Central memory CD4-positive, alpha-beta T cell (primary cell): ENCODE results near the gene ATP9B.

Source experiments
- DNase-seq: peaks from one replicate; pipeline ENCODE4 v3.0.0; 2022

ATP9B gene

GRCh38 chr18:79334496-79335233 lies 265.5 kb downstream of the ATP9B start:
- no peak for DNase-seq

GRCh38 chr18:79335833-79336360 lies 266.7 kb downstream of the ATP9B start:
- DNase-seq, result no peak

- DNase-seq, result no peak
These were observed 267.5 kb downstream of the ATP9B start for GRCh38 chr18:79336556-79337142.

GRCh38 chr18:79337184-79337583 lies 268.0 kb downstream of the ATP9B start:
- no peak for DNase-seq

- no peak for DNase-seq
These were observed 268.4 kb downstream of the ATP9B start for GRCh38 chr18:79337620-79338019.

GRCh38 chr18:79339094-79339908 lies 270.1 kb downstream of the ATP9B start:
- no peak for DNase-seq

GRCh38 chr18:79343567-79344207 lies 274.5 kb downstream of the ATP9B start:
- DNase-seq, result no peak

GRCh38 chr18:79344208-79344581 lies 275.0 kb downstream of the ATP9B start:
- no peak for DNase-seq

GRCh38 chr18:79345366-79345765 lies 276.2 kb downstream of the ATP9B start:
- no peak for DNase-seq

GRCh38 chr18:79345981-79346380 lies 276.8 kb downstream of the ATP9B start:
- DNase-seq, result no peak

- no peak for DNase-seq
These were observed 278.9 kb downstream of the ATP9B start for GRCh38 chr18:79348066-79348465.

GRCh38 chr18:79352432-79352831 lies 283.2 kb downstream of the ATP9B start:
- no peak for DNase-seq

- DNase-seq, result no peak
These were observed 284.1 kb downstream of the ATP9B start for GRCh38 chr18:79353267-79353666.

- DNase-seq, result no peak
These were observed 285.2 kb downstream of the ATP9B start for GRCh38 chr18:79354350-79354749.

GRCh38 chr18:79355433-79356335 lies 286.5 kb downstream of the ATP9B start:
- DNase-seq, result no peak

- DNase-seq, result no peak
These were observed 287.2 kb downstream of the ATP9B start for GRCh38 chr18:79356435-79356834.

- no peak for DNase-seq
These were observed 291.7 kb downstream of the ATP9B start for GRCh38 chr18:79360933-79361332.

- DNase-seq, result no peak
These were observed 292.8 kb downstream of the ATP9B start for GRCh38 chr18:79361766-79362522.

- DNase-seq, result no peak
These were observed 296.5 kb downstream of the ATP9B start for GRCh38 chr18:79365701-79366100.

- DNase-seq, result no peak
These were observed 297.2 kb downstream of the ATP9B start for GRCh38 chr18:79366177-79367094.
